ENCODE data around the gene DCAF12. TPM values are rescaled to one million over a fixed set of nuclear protein-coding genes. Genes with fewer than 3 reads are reported as not detected.

Gene DCAF12
- total RNA-seq, 1 experiment from 2014 or later = 50.6 TPM

Other genes with a start within 250 kb of the DCAF12 start
- 15.2 and 26.0 TPM in 2 replicates for gene UBAP2, start 77.8 kb downstream of the DCAF12 start, total RNA-seq (2014; rRNA removed; shearing (Covaris generic))
- 55.1 and 58.0 TPM in 2 replicates for gene UBAP1, start 52.3 kb upstream of the DCAF12 start, total RNA-seq (2014; rRNA removed; shearing (Covaris generic))
- 5.2 and 6.2 TPM in 2 replicates for gene KIF24, start 202.6 kb upstream of the DCAF12 start, total RNA-seq (2014; rRNA removed; shearing (Covaris generic))
- gene NUDT2, start 202.9 kb upstream of the DCAF12 start, total RNA-seq (2014; rRNA removed; shearing (Covaris generic)) = 27.5 and 50.5 TPM in 2 replicates